Activated CD8-positive, alpha-beta memory T cell treated with anti-CD3 and anti-CD28 coated beads, Interleukin-2, amount 50 U/mL, for 1 hour (primary cell): ENCODE results near the gene DTNB.
A peak's percentile ranks its signal among the peaks of the same experiment; 100 is the strongest.

Experiments used
- DNase-seq: peaks from one replicate; pipeline ENCODE4 v3.0.0-alpha.2; 2020; ENCODE audit errors: extremely low read depth

Gene DTNB

DNA sequence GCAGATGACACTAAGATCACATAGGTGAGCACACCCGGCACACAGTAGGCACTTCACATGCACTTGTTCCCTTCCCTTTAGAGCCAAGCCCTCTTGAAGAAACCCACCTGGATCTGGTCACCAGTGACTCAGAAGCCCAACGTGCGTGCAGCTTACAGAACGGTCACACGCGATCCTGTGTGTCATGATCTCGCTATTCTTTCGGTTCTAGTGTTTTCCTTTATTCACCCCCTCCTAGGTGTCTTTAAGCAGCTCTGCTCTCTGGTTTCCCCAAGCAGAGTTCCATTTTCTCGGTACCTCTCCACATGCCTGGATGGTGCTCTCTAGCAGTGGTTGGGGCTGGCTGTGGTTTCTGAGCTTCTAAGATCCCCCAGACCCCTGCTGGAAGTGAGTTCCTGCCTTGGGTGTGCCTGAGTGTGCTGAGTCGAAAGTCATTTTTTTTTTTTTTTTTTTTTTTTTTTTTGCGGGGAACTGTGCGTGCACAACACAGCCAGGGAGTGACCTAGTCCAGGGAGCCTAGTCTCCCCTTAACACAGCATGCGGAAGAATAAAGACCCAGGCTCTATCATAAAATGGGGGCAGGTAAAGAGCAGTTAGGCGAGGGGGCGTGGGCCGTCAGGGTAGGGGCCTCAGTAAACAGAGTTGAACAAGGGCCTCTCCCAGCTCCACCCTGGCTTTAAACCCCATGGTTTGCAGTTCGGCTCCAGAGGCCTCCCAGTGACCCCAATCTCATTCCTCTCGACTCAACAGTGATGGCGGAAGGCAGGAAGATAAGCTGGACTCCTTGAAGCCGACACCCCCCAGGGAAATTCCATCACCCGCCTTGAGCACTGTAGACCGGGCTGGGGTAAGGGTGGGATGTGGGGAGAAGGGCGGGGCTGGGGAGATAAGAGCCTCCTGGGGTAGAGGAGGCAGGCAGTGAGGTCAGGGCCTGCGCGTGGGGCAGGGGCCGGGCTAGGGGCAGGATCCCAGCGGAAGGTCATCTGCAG, 301.8 kb downstream of the DTNB start:
- no peak for DNase-seq

DNA sequence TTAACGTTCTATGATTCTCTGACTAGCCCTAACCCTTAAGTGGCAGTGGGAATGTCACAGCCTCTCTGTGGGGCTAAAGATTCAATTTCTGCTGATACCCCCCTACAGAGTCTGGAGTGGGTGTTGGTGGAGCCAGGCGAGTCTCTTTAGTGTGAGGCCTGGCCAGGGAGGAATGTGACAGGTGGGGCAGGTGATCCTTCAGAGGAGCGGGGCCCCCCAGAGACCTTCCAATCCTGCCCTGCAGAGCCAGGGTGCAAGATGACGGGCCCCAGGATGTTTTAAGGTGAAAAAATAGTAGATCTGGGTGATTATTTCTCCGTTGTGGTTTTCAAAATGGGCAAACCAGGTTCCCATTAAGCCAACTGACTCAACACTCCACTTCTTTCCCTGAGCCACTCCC, 303.5 kb downstream of the DTNB start:
- no peak for DNase-seq

DNA sequence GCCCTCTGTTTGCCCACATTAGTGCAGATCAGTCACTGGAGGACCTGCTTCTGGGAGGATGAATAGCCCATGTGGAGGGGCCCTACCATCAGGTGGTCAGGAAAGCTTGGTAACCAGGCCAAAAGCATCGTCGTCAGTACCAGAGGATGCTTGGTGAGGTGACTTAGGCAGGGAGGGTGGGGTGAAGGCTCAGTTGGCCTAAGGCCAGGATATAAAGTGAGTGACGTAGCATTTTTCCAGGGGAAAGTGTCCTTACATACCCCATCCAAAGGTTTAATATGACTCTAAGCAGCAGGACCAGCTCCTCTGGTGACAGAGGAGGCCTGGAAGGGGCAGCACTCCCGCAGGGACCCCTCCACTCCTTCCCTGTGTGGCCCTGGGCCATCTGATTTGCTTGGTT, 303.9 kb downstream of the DTNB start:
- DNase-seq: no peak

DNA sequence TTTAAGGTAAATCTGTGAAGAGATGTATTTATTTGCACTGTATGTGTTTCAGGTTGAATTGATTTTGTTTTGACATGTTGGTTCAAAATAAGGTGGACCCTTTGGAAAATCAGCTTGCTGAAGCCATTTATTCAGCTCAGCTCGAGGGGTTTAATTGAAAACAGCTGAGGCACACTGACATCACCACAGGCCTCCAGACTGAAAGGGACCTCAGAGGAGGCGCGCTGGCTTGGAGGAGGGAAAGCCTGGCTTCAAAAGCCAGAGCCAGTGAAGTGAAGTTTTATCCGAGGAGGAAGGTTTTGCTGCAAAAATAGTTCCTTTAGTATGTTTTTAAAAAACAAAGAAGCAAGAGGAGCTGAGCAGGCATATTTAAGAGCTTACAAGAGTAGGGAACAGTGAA, 304.7 kb downstream of the DTNB start:
- DNase-seq: no peak

DNA sequence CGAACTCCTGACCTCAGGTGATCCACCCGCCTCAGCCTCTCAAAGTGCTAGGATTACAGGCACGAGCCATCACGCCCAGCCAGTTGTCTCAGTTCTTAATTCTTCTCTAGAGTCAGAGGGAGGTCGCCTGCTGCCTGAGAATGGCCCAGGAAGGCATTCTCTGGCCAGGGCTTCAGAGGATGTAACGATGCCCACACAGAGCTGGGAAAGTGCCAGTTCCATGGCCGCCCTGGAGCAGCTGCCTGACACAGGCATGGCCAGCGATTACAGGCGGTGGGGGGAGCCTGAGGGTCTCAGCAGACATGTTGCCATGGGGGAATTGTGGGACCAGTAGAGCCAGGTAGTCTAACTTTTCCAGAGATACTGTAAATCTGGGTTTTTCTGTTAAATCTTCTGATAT, 306.1 kb downstream of the DTNB start:
- DNase-seq: no peak

DNA sequence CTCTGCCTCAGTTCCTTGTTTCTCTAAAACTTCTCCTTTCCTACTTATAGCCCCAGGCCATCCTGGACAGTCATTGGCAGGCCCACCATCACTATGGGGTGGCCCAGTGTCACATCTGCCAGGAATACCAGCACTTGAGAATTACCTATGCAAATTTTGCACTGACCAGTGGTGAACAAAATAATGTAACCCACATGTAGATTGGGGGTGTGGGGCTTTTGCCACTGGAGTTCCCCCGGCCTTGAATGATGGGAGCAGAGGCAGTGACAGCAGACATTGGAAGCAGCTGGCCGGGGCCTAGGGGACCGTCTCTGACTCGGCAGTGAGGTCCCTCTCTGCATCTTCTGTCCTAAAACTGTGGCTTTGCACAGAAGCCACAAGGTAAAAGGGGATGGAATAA, 306.7 kb downstream of the DTNB start:
- DNase-seq: no peak

DNA sequence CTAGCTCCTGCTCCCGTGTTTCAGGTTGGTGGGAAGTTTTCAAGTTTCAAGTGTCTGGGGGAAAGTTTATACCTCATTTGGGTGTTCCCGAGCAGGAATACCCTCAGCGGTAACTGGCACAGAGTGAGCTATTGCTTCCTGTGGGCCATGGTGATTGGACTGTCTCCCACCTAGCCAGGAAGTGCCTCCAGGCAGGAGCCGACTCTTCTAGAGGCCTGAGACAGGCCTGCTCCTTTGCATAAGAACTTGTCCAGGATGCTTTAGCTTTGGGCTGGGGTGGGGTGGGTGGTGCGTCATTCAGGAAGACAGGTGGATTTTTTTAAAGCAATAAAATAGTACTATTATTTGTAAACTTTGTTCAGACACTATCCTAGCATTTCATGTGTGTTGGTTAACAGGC, 308.1 kb downstream of the DTNB start:
- DNase-seq: no peak

DNA sequence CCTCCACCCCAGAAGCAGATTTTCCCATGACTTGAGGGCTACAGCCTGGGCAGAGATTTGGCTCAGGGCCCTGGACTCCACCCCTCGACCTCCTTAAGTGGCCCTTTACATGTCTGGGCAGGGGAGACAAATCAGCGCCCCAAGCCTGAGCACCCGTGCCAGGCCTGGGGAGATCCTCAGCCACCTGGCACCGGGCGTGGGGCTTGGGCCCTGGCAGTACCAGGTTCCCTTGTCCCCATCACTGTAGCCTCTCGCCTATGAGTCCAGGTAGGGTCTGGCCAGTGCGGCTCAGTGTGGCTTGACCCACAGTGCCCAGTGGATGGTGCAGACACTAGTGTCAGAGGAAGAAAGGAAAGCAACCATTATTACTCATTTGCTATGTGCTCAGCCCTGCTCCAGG, 309.6 kb downstream of the DTNB start:
- no peak for DNase-seq

DNA sequence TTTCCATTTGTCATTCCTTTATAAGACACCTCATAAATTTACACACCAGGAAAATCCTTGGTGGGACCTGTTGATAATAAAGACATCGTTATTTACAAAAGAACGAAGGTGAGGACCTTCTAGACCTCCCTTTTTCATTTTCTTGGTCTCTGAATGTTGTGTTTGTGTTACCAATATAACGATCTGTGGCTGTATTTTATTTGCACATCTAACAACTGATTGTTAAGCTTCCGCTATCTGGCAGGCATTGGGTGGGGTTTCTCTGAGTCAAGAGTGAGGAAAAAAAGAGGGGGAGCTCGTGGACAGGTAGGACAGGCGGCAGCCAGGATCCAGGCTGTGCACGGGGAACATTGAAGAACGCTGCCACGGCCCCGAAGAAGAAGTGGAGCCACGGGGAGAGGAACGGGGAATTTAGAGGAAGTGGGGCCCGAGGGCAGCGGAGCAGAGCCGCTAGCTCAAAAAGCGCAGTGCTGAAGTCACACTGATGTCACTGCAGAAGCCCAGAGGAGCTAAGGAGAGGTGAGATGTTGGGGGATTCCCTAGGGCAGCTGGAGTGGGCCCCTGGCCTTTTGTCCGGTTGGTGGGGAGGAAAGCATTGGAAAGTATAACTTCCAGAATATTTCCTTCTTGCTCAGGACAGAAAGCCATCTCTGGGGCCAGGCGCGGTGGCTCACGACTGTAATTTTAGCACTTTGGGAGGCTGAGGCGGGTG, 310.8 kb downstream of the DTNB start:
- DNase-seq: peak; percentile 31

DNA sequence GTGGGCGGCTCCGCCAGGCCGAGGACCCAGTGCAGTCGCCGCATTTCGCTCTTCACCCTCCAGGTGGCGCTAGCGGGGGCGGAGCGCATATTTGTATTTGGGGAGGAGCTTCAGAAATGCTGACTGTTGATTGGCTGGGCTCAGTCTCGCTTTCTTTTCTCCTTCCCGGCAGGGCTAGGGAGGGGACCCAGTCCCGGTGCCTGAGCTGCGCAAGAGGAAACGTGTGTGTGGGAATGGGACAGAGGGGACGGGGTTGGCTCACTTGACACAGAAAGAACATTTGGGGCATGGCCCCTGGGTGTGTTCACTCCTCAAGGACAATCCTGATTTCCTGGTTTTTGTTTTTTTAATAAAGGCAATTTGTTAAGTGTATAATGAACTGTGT, 311.3 kb downstream of the DTNB start:
- peak; percentile 77 for DNase-seq

DNA sequence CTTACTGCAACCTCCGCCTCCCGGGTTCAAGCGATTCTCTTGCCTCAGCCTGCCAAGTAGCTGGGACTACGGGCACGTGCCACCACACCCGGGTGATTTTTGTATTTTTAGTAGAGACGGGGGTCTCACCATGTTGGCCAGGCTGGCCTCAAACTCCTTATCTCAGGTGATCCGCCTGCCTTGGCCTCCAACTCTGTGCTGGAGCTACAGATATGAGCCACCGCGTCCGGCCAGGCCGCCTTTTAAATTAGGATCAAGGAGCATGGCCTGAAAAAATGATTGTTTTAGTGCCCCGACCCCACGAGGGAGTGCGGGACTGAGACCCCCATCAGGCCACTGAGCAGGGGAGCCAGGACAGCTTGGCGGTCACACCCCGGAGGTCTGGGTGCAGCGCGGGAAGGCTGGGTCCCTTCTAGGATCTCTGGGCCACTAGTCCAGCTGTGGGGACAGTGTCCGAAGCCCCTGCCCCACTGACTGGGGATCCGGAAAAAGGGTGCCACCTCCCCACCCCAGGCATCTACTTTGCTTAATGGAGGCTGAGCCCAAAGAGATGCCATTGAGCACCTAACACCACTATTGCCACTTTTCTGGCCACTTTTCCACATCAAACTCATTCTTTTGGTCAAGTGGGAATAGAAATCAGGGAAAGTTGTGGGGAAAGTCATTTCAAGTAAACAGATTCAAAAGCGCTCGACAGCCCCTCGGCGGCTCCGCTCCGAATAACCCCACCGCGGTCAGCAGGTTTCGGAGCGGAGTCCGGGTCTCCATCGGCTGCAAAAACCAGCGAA, 311.9 kb downstream of the DTNB start:
- DNase-seq: no peak

DNA sequence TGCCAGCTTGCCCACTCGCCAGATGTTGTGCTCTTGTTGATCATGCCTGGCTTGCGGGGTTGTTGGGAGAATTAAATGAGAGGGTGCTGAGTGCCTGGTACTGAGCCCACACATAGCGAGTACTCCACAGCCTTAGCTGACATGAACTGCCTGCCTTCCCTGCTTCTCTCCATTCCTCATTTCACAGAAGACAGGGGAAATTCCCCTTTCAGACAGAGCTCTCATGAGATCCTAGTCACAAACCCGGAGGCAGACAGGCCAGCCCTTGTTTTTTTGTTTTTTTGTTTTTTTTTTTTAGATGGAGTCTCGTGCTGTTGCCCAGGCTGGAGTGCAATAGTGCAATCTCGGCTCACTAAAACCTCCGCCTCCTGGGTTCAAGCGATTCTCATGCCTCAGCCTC, 314.5 kb downstream of the DTNB start:
- DNase-seq: no peak

DNA sequence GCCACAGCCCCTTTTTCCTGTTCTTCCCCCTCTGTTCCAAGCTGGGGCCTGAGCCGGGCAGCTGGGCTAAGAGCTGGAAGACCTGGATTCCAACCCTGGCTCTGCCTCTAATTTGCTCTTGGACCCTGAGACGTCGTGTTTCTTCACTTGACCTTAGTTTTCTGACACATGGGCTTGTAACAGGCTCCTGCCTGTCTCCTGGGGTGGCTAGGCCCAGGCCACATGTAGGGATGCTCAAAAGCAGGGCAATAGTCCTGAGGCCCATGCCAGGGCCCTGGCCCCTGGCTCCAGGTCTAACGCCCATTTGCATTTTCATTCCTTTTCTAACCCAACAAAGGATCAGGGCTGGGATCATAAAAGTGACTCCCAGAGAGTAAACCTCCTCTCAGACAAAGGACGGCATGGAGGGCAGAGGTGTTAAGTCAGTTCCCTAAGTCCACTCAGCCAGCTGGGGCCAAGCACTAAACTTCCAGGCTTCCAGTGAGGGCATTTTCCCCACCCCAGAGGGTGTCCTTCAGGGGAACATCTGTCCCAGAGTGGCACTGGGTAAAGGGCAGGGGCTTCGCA, 315.0 kb downstream of the DTNB start:
- no peak for DNase-seq

DNA sequence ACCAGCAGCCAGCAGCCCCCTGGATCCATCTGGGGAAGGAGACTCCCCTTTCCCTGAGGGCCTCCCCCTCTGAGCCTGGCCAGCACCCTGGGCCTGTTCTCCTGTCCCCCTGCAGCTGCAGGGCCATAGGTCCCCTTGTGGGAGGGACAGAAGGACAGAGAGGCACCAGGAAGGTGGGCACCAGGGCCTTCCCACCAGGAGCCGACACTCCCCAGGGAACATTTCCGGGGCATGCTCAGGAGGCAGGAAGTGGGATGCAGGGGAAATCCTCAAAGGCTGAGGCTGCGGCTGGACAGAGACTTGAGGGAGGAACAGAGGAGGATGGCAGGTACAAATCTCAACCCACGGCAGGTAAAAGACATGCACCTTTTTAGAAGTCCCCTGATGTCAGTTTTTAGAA, 317.3 kb downstream of the DTNB start:
- DNase-seq: no peak

DNA sequence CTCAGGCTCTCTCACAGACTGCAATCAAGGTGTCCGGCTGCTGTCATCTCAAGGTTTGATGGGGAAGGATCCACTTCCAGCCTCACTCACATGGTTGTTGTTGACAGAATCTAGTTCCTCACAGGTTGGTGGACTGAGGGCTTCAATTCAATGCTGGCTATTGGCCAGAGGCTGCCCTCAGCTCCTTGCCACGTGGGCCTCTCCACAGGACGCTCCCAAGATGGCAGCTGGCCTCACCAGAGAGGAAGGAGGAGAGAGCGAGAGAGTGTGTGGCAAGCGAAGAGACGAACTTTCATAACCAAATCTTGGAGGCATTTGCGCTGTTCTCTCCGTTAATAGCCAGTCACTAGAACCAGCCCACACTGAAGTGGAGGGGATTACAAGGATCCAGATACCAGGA, 318.1 kb downstream of the DTNB start:
- no peak for DNase-seq

DNA sequence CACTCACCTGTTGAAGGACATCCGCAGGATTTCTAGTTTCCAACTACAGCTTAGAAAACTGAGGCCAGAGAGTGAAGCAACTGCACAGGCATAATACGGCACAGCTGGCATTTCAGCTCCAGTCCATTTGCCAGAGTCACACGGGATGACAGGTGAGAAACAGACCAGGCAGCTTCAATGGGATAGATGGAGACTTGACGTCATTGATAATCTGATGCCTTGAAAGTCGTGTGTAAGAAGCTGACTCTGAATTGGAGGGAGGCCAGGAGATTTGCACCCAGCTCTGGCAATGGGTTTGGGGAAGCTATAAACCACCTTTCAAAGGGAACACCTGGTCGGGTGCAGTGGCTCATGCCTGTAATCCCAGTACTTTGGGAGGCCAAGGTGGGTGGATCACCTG, 319.3 kb downstream of the DTNB start:
- DNase-seq: no peak

DNA sequence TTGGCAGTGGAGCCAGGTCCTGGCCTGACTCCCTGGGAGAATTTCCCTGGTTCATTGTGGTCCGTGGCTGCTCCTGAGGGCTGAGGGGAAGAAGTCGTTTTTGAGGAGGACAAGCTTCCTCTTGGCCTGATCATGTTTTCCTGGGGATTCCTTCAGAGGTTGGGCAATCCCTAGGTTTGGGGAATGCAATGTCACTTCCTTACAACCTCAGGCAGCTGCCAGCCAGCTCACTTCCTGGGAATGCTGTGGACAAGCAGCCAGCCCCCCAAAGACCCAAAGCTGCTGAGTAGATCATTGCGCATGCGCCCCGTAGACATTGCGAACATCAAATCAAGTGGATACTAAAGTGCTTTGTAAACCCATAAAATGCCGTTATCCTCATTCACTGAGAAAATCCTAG, 324.0 kb downstream of the DTNB start:
- no peak for DNase-seq

DNA sequence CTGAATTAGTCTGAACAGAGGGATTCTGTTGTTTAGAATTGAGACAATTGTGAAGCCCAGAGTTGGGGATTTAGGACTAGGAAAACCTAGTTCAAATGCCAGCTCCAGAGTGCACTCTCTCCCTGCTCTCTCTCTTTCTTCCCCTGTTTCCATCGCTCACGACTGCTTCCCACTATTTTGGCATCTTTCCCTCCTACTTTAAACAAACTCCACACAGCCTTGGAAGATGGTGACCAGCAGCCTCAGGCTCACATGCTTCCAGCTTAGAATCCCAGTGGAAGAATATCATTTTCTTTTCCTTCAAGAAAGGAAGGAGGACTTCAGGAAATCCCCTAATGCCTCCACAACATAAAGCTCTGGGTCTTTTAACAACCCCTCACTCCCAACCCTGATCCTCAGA, 325.5 kb downstream of the DTNB start:
- DNase-seq: no peak

DNA sequence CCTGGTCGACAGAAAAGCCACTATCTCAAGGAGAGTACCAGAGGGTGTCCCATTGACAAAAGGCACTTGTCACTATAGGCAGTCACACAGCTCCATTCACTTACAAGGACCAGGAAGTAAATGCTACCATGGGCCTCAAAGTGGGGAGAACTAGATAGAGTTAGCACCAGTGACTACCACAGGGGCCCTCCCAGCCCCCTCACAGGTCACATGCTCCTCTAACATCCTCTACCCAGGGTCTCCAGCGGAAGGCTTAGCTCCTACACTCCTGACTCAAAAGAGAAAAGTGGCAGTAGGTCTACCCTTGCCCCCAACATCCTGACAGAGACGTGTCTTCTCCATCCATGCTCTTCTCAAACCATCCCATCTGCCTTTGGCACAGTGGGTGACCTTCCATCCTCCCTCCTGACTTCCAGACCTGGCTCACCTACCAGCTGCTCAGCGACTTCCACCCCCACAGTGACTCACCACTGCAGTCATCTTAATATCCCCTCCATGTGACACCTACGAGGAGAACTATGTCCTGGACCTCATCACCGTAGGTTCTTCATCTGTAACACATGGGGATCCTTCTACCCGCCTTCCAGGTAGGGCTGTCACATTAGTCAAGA, 326.1 kb downstream of the DTNB start:
- DNase-seq: no peak

DNA sequence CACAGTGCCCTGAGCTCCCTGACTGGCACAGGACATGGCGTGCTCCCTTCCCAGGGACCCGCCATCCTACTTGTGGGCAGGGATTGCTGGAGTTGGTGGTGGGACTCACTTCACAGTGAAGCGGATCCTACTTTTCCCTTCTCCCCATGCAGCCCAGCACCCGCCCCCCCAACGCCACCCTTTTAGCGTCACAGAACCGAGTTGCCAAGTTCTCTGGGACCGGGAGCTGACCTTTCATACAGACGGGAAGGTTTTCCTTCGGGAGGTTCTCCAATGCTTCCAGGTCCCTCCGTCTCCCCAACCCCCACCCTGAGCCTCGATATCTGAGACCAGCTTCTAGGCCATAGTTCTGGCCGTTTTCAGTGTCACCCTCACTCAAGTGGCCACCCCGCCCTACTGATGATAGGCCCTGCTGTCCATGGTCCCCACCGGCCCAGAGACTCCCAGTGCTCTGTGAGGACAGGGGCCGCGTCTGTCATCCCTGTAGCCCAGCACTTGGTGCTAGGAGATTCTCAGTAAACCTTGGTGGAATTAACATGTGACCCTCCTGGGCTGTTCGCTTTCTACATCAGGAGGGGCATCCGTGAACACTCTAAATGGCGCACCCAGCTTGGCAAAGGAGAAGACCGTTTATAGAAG, 330.1 kb downstream of the DTNB start:
- no peak for DNase-seq
